ENCODE data around the gene CSTPP1. TPM values are rescaled to one million over a fixed set of nuclear protein-coding genes. Genes with fewer than 3 reads are reported as not detected.

CSTPP1 gene
- total RNA-seq, 2 donors from 2014 or later, result 23.4 to 27.6 TPM

- Histone ChIP-seq H3K9me3 (no peaks in the 10 kb centered on the region), H3K4me3 (no peak overlapping the region), H3K4me1 (ENCODE audit: control insufficient read depth in 1 of 2, low read depth in 2 of 2) (no peaks in the 10 kb centered on the region), H3K27ac (no peak overlapping the region), H3K27me3 (replicated peaks; ENCODE audit: insufficient read depth) (no peaks in the 10 kb centered on the region), H3K36me3 (peaks cover 3% of the 10 kb centered on the region)
- ATAC-seq (ENCODE audit: insufficient number of reproducible peaks, low FRiP score, low read depth) (no peak), DNase-seq (ENCODE audit: low spot score) (no peak)
- TF ChIP-seq, protein P1, sequence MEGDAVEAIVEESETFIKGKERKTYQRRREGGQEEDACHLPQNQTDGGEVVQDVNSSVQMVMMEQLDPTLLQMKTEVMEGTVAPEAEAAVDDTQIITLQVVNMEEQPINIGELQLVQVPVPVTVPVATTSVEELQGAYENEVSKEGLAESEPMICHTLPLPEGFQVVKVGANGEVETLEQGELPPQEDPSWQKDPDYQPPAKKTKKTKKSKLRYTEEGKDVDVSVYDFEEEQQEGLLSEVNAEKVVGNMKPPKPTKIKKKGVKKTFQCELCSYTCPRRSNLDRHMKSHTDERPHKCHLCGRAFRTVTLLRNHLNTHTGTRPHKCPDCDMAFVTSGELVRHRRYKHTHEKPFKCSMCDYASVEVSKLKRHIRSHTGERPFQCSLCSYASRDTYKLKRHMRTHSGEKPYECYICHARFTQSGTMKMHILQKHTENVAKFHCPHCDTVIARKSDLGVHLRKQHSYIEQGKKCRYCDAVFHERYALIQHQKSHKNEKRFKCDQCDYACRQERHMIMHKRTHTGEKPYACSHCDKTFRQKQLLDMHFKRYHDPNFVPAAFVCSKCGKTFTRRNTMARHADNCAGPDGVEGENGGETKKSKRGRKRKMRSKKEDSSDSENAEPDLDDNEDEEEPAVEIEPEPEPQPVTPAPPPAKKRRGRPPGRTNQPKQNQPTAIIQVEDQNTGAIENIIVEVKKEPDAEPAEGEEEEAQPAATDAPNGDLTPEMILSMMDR (IDR thresholded peaks at IDR 0.05), result no peak
Observed at GRCh38 chr11:47155879-47156278, 219.3 kb downstream of the CSTPP1 start.

DNA sequence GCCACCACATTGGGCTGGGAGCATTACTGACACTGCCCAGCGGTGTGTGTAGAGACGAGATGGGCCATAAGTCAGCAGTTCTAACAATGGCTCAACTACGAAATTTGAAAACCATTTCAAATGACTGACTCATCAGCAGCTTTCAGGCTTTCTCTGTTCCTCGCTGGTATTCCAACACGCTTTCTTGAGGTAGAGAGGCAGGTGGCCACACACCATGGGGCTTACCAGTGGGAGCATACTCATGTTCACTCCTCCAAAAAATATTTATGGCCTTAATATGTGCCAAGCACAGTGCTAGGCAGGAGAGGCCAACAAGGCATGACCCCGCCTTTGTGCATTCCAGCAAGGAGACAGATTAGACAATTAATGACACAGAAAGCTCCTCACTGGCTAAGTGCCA is 219.8 kb downstream of the CSTPP1 start:
- Histone ChIP-seq H3K9me3 (no peaks in the 10 kb centered on the region), H3K4me3 (no peak overlapping the region), H3K36me3 (peaks cover 3% of the 10 kb centered on the region), H3K27me3 (replicated peaks; ENCODE audit: insufficient read depth) (no peaks in the 10 kb centered on the region), H3K27ac (no peak overlapping the region), H3K4me1 (ENCODE audit: control insufficient read depth in 1 of 2, low read depth in 2 of 2) (peaks cover 0 to 2% of the 10 kb centered on the region in 2 donors)
- TF ChIP-seq, protein P1 (IDR thresholded peaks at IDR 0.05), result no peak
- DNase-seq (ENCODE audit: low spot score) (no peak), ATAC-seq (ENCODE audit: insufficient number of reproducible peaks, low FRiP score, low read depth) (no peak)

GRCh38 chr11:47156951-47157350 is 220.4 kb downstream of the CSTPP1 start:
- no peaks in the 10 kb centered on the region for H3K9me3 ChIP-seq
- H3K4me3 ChIP-seq, result no peak overlapping the region
- H3K27me3 ChIP-seq (replicated peaks; ENCODE audit: insufficient read depth), result no peaks in the 10 kb centered on the region
- DNase-seq (ENCODE audit: low spot score) (no peak), ATAC-seq (ENCODE audit: insufficient number of reproducible peaks, low FRiP score, low read depth) (no peak)
- peaks cover 0 to 9% of the 10 kb centered on the region in 2 donors for H3K4me1 ChIP-seq (ENCODE audit: control insufficient read depth in 1 of 2, low read depth in 2 of 2)
- peaks cover 3% of the 10 kb centered on the region for H3K36me3 ChIP-seq
- no peak overlapping the region for H3K27ac ChIP-seq
- TF ChIP-seq, protein P1 (IDR thresholded peaks at IDR 0.05), result no peak

DNA sequence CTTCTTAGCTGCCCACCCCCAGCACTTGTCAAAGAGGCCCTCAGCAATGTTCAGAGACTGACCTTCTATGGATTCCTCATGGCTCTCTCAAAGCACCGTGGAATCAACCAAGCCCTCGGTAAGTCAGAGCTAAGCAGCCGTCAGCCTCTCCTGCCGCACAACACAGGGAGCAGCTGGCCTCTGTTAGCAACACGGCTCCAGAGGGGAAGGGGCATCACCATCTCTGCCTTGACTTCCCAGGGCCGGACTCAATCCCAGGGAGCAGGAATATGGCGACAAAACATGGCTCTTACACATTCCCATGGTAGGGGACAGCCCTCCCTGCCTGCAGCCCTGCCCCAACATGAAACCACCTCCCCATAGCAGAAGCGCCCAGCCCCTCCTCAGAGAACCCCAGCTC is 221.2 kb downstream of the CSTPP1 start:
- Histone ChIP-seq H3K4me3 (no peak overlapping the region), H3K27me3 (replicated peaks; ENCODE audit: insufficient read depth) (no peaks in the 10 kb centered on the region), H3K36me3 (peaks cover 3% of the 10 kb centered on the region), H3K4me1 (ENCODE audit: control insufficient read depth in 1 of 2, low read depth in 2 of 2) (peaks cover 0 to 11% of the 10 kb centered on the region in 2 donors), H3K27ac (no peak overlapping the region), H3K9me3 (no peaks in the 10 kb centered on the region)
- no peak for ATAC-seq (ENCODE audit: insufficient number of reproducible peaks, low FRiP score, low read depth)
- DNase-seq (ENCODE audit: low spot score), result no peak
- TF ChIP-seq, protein P1 (IDR thresholded peaks at IDR 0.05), result no peak

GRCh38 chr11:47158242-47158641 is 221.7 kb downstream of the CSTPP1 start:
- DNase-seq (ENCODE audit: low spot score) (no peak), ATAC-seq (ENCODE audit: insufficient number of reproducible peaks, low FRiP score, low read depth) (no peak)
- Histone ChIP-seq H3K27ac (no peak overlapping the region), H3K9me3 (no peaks in the 10 kb centered on the region), H3K36me3 (peaks cover 3% of the 10 kb centered on the region), H3K27me3 (replicated peaks; ENCODE audit: insufficient read depth) (no peaks in the 10 kb centered on the region), H3K4me1 (ENCODE audit: control insufficient read depth in 1 of 2, low read depth in 2 of 2) (peaks cover 0 to 11% of the 10 kb centered on the region in 2 donors), H3K4me3 (no peak overlapping the region)
- TF ChIP-seq, protein P1 (IDR thresholded peaks at IDR 0.05), result no peak
